SK-N-SH (cell line): ENCODE data around the gene C1QL2. TPM values are rescaled to one million over a fixed set of nuclear protein-coding genes. Genes with fewer than 3 reads are reported as not detected.

ENCODE experiments used
- CTCF ChIA-PET: fragments of 300-600, 350-600 bp; formaldehyde crosslinking; extraction: SDS; loops from one replicate; lab custom pipeline; 2021; lab: Yijun Ruan, JAX
- POLR2A ChIA-PET: fragments of 350-600 bp; sonication (Branson Sonifier 250); formaldehyde crosslinking; extraction: SDS; loops from one replicate; lab custom pipeline; 2020; ENCODE audit warnings: antibody characterized with exemption, inconsistent platforms; lab: Yijun Ruan, JAX
- DNase-seq: peaks from one replicate; pipeline ENCODE4 v3.0.0; 2012
- H2AFZ ChIP-seq: fragments of 200-600 bp; sonication (generic); 2 replicates; pipeline ENCODE4 v1.8.1; 2016; ENCODE audit warnings: antibody characterized with exemption, mild to moderate bottlenecking, low read depth
- H3F3A ChIP-seq: fragments of 200-600 bp; sonication (generic); replicated peaks from 2 replicates; pipeline ENCODE3; 2016; ENCODE audit warnings: antibody characterized with exemption, mild to moderate bottlenecking; ENCODE audit not compliant: insufficient read depth
- H3K27ac ChIP-seq, 2 experiments: fragments of 200-500 bp in 1 of 2; fragments of 200-600 bp in 1 of 2; sonication (Bioruptor generic) in 1 of 2; sonication (generic), shearing (Covaris generic) in 1 of 2; 2 replicates each; pipeline versions ENCODE4 v1.5.1 to v1.6.1; 2014 to 2016; ENCODE audit warnings: low read depth in 2 of 2, inconsistent platforms in 1 of 2, low read length in 1 of 2, mild to moderate bottlenecking in 1 of 2, mixed read lengths in 1 of 2
- H3K27me3 ChIP-seq: fragments of 200-600 bp; sonication (generic), shearing (Covaris generic); 2 replicates; pipeline ENCODE4 v1.6.1; 2016; ENCODE audit warnings: mixed run types; ENCODE audit not compliant: insufficient read depth
- H3K36me3 ChIP-seq, 2 experiments: fragments of 200-500 bp in 1 of 2; fragments of 200-600 bp in 1 of 2; sonication (Bioruptor generic) in 1 of 2; sonication (generic) in 1 of 2; replicated peaks in 1 of 2; 2 replicates each; pipeline versions ENCODE3 to v1.5.1; 2014 to 2016; ENCODE audit warnings: low read length in 1 of 2, mild to moderate bottlenecking in 1 of 2; ENCODE audit not compliant: insufficient read depth in 2 of 2, control insufficient read depth in 1 of 2
- H3K4me1 ChIP-seq, 2 experiments: fragments of 200-500 bp in 1 of 2; fragments of 200-600 bp in 1 of 2; sonication (Bioruptor generic) in 1 of 2; sonication (generic), shearing (Covaris generic) in 1 of 2; 2 replicates each; pipeline versions ENCODE4 v1.5.1 to v1.6.1; 2014 to 2016; ENCODE audit warnings: low read depth in 1 of 2, low read length in 1 of 2, mixed run types in 1 of 2; ENCODE audit not compliant: insufficient read depth in 2 of 2, control insufficient read depth in 1 of 2
- H3K4me2 ChIP-seq: fragments of 200-600 bp; sonication (generic), shearing (Covaris generic); 2 replicates; pipeline ENCODE4 v1.6.1; 2017; ENCODE audit warnings: mixed run types
- H3K4me3 ChIP-seq, 2 experiments: fragments of 200-500 bp in 1 of 2; fragments of 200-600 bp in 1 of 2; sonication (Bioruptor generic) in 1 of 2; sonication (generic), shearing (Covaris generic) in 1 of 2; 2 replicates each; pipeline versions ENCODE4 v1.5.1 to v1.8.1; 2014 to 2016; ENCODE audit warnings: low read depth in 2 of 2, inconsistent platforms in 1 of 2, low read length in 1 of 2, mild to moderate bottlenecking in 1 of 2, mixed read lengths in 1 of 2, moderate library complexity in 1 of 2
- H3K79me2 ChIP-seq: fragments of 200-600 bp; sonication (generic); 2 replicates; pipeline ENCODE4 v1.8.1; 2017; ENCODE audit warnings: mild to moderate bottlenecking; ENCODE audit not compliant: insufficient read depth
- H3K9ac ChIP-seq: fragments of 200-600 bp; sonication (generic); 2 replicates; pipeline ENCODE4 v1.6.1; 2017; ENCODE audit warnings: mixed run types
- H3K9me2 ChIP-seq: fragments of 200-600 bp; sonication (generic); 2 replicates; pipeline ENCODE4 v1.6.1; 2017; ENCODE audit warnings: mixed run types
- H3K9me3 ChIP-seq: fragments of 200-600 bp; sonication (generic); 2 replicates; pipeline ENCODE4 v1.6.1; 2017; ENCODE audit warnings: mixed run types, mild to moderate bottlenecking, moderate library complexity
- H4K20me1 ChIP-seq: fragments of 200-600 bp; sonication (generic); 2 replicates; pipeline ENCODE4 v1.6.1; 2017; ENCODE audit warnings: mild to moderate bottlenecking, mixed run types; ENCODE audit not compliant: insufficient read depth
- CTCF ChIP-seq: fragments of 200-600 bp; sonication (generic); IDR thresholded peaks from 2 replicates; pipeline ENCODE4 v1.6.1; 2017; ENCODE audit warnings: antibody characterized with exemption, mild to moderate bottlenecking, moderate library complexity
- FOSL2 ChIP-seq: IDR thresholded peaks from 2 replicates; pipeline ENCODE4 v1.4.0; 2012; ENCODE audit warnings: low read depth, mild to moderate bottlenecking, moderate library complexity, borderline replicate concordance
- FOXJ3 ChIP-seq: sonication (generic); formaldehyde crosslinking; IDR thresholded peaks from 2 replicates; pipeline ENCODE4 v1.5.1; 2020; ENCODE audit warnings: mild to moderate bottlenecking, missing genetic modification reagents
- FOXM1 ChIP-seq: IDR thresholded peaks from 2 replicates; pipeline ENCODE4 v1.4.0; 2012; ENCODE audit warnings: low read depth, mild to moderate bottlenecking
- GABPA ChIP-seq: IDR thresholded peaks from 2 replicates; pipeline ENCODE4 v1.4.0; 2012; ENCODE audit warnings: low read depth, mild to moderate bottlenecking
- GATA2 ChIP-seq: sonication (generic); formaldehyde crosslinking; IDR thresholded peaks from 2 replicates; pipeline ENCODE4 v1.5.0; 2020; ENCODE audit warnings: mild to moderate bottlenecking, missing genetic modification reagents
- JUND ChIP-seq: IDR thresholded peaks from 2 replicates; pipeline ENCODE4 v1.4.0; 2012
- MAX ChIP-seq: IDR thresholded peaks from 2 replicates; pipeline ENCODE4 v1.4.0; 2012; ENCODE audit warnings: low read depth
- MXI1 ChIP-seq: IDR thresholded peaks from 2 replicates; pipeline ENCODE4 v1.6.1; 2012; ENCODE audit warnings: mild to moderate bottlenecking, low read depth, low read length, improper control_type of control experiment
- NRF1 ChIP-seq: IDR thresholded peaks from 2 replicates; pipeline ENCODE4 v1.6.1; 2012; ENCODE audit warnings: low read depth, mild to moderate bottlenecking, low read length
- RAD21 ChIP-seq: IDR thresholded peaks from 2 replicates; pipeline ENCODE4 v1.6.1; 2012; ENCODE audit warnings: mild to moderate bottlenecking, low read length
- RXRA ChIP-seq: IDR thresholded peaks from 2 replicates; pipeline ENCODE4 v1.4.0; 2012; ENCODE audit warnings: low read depth, mild to moderate bottlenecking, borderline replicate concordance
- SMC3 ChIP-seq: IDR thresholded peaks from 2 replicates; pipeline ENCODE4 v1.6.1; 2012; ENCODE audit warnings: low read depth, low read length, improper control_type of control experiment
- TAF1 ChIP-seq: IDR thresholded peaks from 2 replicates; pipeline ENCODE4 v1.6.1; 2012; ENCODE audit warnings: low read depth, mild to moderate bottlenecking, low read length, moderate library complexity, borderline replicate concordance
- TCF12 ChIP-seq: IDR thresholded peaks from 2 replicates; pipeline ENCODE4 v1.4.0; 2012
- TEAD4 ChIP-seq: IDR thresholded peaks from 2 replicates; pipeline ENCODE4 v1.4.0; 2012; ENCODE audit warnings: mild to moderate bottlenecking, borderline replicate concordance; ENCODE audit not compliant: insufficient read depth
- USF1 ChIP-seq: IDR thresholded peaks from 2 replicates; pipeline ENCODE4 v1.4.0; 2012; ENCODE audit warnings: low read depth, borderline replicate concordance
- USF2 ChIP-seq: fragments of 150-350 bp; IDR thresholded peaks from 2 replicates; pipeline ENCODE4 v1.6.1; 2017; ENCODE audit warnings: antibody characterized with exemption, low read length, low read depth, borderline replicate concordance
- ZBTB33 ChIP-seq: IDR thresholded peaks from 2 replicates; pipeline ENCODE4 v1.4.0; 2012; ENCODE audit warnings: low read depth, borderline replicate concordance
- WGBS: methylation state at CpG from one replicate; pipeline ENCODE4 v1.1.6; 2017; ENCODE audit warnings: low lambda C conversion rate; 5-methylcytosine and 5-hydroxymethylcytosine counted together
- polyA plus RNA-seq, 3 experiments: library from polyadenylated mRNA; depleted of rRNA; stranded (reverse); fragments of >200 nt; gene quantifications; 2 replicates each; pipeline ENCODE4 v1.2.3, GENCODE V29; 2012

Gene C1QL2
- polyA plus RNA-seq, 1 of the 3 experiments (the other 2 are of a cell fraction): not detected

- TF ChIP-seq ZBTB33: no peak
- no peak for TF ChIP-seq RAD21
- TF ChIP-seq CTCF: no peak
- TF ChIP-seq GABPA: no peak
- no peak for TF ChIP-seq RXRA
- TF ChIP-seq, all 33 proteins: peak for 0
These were observed 43.3 kb upstream of the C1QL2 start (continued) for GRCh38 chr2:119201815-119202214.

- DNase-seq: no peak
- no peaks in the 10 kb centered on the region for H4K20me1 ChIP-seq
- no peak overlapping the region for H3K9ac ChIP-seq
- ChIA-PET CTCF (no interaction called here), POLR2A (no interaction called here)
- H3K9me3 ChIP-seq: no peaks in the 10 kb centered on the region
- H3K4me2 ChIP-seq: no peak overlapping the region
- no peak for TF ChIP-seq TAF1
- TF ChIP-seq USF1: no peak
- no peak for TF ChIP-seq RAD21
- TF ChIP-seq GABPA: no peak
- no peak for TF ChIP-seq TCF12
- TF ChIP-seq FOXM1: no peak
- TF ChIP-seq SMC3: no peak
- TF ChIP-seq NRF1: no peak
- no peak for TF ChIP-seq GATA2 (CRISPR knock-in tag)
- TF ChIP-seq MXI1: no peak
- TF ChIP-seq MAX: no peak
- no peak for TF ChIP-seq TEAD4
- no peak for TF ChIP-seq FOXJ3 (CRISPR knock-in tag)
- TF ChIP-seq USF2: no peak
- no peak for TF ChIP-seq FOSL2
- no peak for TF ChIP-seq JUND
- no peaks in the 10 kb centered on the region for H3K36me3 ChIP-seq
- no peak overlapping the region for H2AFZ ChIP-seq
- H3K27me3 ChIP-seq: peaks cover 6% of the 10 kb centered on the region; the same call in 1 of the 2 replicates
- H3K9me2 ChIP-seq: no peaks in the 10 kb centered on the region
- H3K4me1 ChIP-seq: no peaks in the 10 kb centered on the region
- WGBS: 63% methylated on average over 7 of the region's 7 CpGs
- H3K79me2 ChIP-seq: no peaks in the 10 kb centered on the region
- no peak overlapping the region for H3K4me3 ChIP-seq
- no peak overlapping the region for H3K27ac ChIP-seq
- H3F3A ChIP-seq: no peaks in the 10 kb centered on the region
These were observed 39.8 kb upstream of the C1QL2 start for GRCh38 chr2:119198240-119198840.
